OCI-M2 (cell line): Measurements from ENCODE around the gene PDGFA.

Experiments used
- DNase-seq: peaks from one replicate; lab custom pipeline; 2025; ENCODE audit not compliant: unreplicated experiment; lab: John Stamatoyannopoulos, UW

The PDGFA gene

GRCh38 chr7:537911-538634 is 18.4 kb upstream of the PDGFA start:
- no peak for DNase-seq

- no peak for DNase-seq
These were observed 16.6 kb upstream of the PDGFA start for GRCh38 chr7:536231-536630.

- no peak for DNase-seq
These were observed 15.3 kb upstream of the PDGFA start for GRCh38 chr7:534959-535358.

GRCh38 chr7:534075-534474 is 14.4 kb upstream of the PDGFA start:
- no peak for DNase-seq

GRCh38 chr7:533266-533665 is 13.6 kb upstream of the PDGFA start:
- no peak for DNase-seq

GRCh38 chr7:532379-533143 is 12.9 kb upstream of the PDGFA start:
- no peak for DNase-seq

GRCh38 chr7:531777-532176 is 12.1 kb upstream of the PDGFA start:
- no peak for DNase-seq

GRCh38 chr7:528451-528850 is 8.8 kb upstream of the PDGFA start:
- no peak for DNase-seq

GRCh38 chr7:527723-528122 is 8.1 kb upstream of the PDGFA start:
- no peak for DNase-seq

- no peak for DNase-seq
These were observed 6.9 kb upstream of the PDGFA start for GRCh38 chr7:526460-527034.

GRCh38 chr7:525740-526139 is 6.1 kb upstream of the PDGFA start:
- DNase-seq = no peak

GRCh38 chr7:524800-525199 is 5.2 kb upstream of the PDGFA start:
- no peak for DNase-seq

- DNase-seq = no peak
These were observed 4.0 kb upstream of the PDGFA start for GRCh38 chr7:523347-524336.

- no peak for DNase-seq
These were observed 3.3 kb upstream of the PDGFA start for GRCh38 chr7:522951-523314.

GRCh38 chr7:522071-522950 is 2.7 kb upstream of the PDGFA start:
- DNase-seq = no peak

- no peak for DNase-seq
These were observed 1.8 kb upstream of the PDGFA start for GRCh38 chr7:521221-522070.

- DNase-seq = no peak
These were observed 986 bp upstream of the PDGFA start for GRCh38 chr7:520503-521161.

GRCh38 chr7:518630-519483 is 789 bp downstream of the PDGFA start:
- no peak for DNase-seq
